GM12878 (cell line): ENCODE results near the gene C10orf90.

Source experiments
- CREB1 ChIP-seq: IDR thresholded peaks from 2 replicates; pipeline ENCODE4 v1.6.1; 2012; ENCODE audit warnings: low read depth, mild to moderate bottlenecking, inconsistent platforms
- EZH2 ChIP-seq: IDR thresholded peaks from 2 replicates; pipeline ENCODE4 v1.6.1; 2012; ENCODE audit warnings: low read depth, mild to moderate bottlenecking, control low read depth, inconsistent platforms, low read length, borderline replicate concordance; ENCODE audit not compliant: control insufficient read depth
- TF ChIP-seq, protein P1 (sequence below): fragments of 450-650 bp; IDR thresholded peaks from 2 replicates; pipeline ENCODE4 v1.6.1; 2016; ENCODE audit warnings: mild to moderate bottlenecking
- TF ChIP-seq, protein P2 (sequence below), 3 experiments: IDR thresholded peaks in 2 of 3; conservative IDR thresholded peaks in 1 of 3; 2 replicates each; pipeline ENCODE4 v1.5.1; 2011; ENCODE audit warnings: low read depth in 3 of 3, low read length in 3 of 3, mild to moderate bottlenecking in 3 of 3, control low read depth in 2 of 3, moderate library complexity in 2 of 3, inconsistent platforms in 1 of 3, mixed read lengths in 1 of 3; ENCODE audit not compliant: control insufficient read depth in 2 of 3, insufficient read depth in 1 of 3; ENCODE audit errors: extremely low read depth in 1 of 3

DNA sequence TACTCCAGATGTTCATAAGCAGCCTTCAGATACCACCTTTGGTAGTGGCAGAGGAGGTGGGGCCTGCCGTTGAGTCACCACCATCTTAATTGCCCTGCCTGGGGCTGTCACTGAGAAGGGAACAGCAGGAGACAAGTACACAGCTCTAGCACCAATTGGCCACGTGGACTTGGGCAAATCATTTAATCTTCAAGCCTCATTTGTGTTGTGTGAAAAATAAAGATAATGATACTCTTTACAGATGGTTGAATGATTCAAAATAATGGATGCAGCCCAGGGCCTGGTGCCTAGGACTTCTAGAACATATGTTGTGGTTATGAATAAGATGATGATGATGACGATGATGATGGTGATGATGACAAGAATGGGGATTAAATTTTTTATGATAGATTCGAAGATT is 170.3 kb downstream of the C10orf90 start:
- TF ChIP-seq CREB1 = no peak
- TF ChIP-seq, protein P1, sequence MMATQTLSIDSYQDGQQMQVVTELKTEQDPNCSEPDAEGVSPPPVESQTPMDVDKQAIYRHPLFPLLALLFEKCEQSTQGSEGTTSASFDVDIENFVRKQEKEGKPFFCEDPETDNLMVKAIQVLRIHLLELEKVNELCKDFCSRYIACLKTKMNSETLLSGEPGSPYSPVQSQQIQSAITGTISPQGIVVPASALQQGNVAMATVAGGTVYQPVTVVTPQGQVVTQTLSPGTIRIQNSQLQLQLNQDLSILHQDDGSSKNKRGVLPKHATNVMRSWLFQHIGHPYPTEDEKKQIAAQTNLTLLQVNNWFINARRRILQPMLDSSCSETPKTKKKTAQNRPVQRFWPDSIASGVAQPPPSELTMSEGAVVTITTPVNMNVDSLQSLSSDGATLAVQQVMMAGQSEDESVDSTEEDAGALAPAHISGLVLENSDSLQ = no peak
- TF ChIP-seq, protein P2, sequence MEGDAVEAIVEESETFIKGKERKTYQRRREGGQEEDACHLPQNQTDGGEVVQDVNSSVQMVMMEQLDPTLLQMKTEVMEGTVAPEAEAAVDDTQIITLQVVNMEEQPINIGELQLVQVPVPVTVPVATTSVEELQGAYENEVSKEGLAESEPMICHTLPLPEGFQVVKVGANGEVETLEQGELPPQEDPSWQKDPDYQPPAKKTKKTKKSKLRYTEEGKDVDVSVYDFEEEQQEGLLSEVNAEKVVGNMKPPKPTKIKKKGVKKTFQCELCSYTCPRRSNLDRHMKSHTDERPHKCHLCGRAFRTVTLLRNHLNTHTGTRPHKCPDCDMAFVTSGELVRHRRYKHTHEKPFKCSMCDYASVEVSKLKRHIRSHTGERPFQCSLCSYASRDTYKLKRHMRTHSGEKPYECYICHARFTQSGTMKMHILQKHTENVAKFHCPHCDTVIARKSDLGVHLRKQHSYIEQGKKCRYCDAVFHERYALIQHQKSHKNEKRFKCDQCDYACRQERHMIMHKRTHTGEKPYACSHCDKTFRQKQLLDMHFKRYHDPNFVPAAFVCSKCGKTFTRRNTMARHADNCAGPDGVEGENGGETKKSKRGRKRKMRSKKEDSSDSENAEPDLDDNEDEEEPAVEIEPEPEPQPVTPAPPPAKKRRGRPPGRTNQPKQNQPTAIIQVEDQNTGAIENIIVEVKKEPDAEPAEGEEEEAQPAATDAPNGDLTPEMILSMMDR (IDR thresholded peaks at IDR 0.05 in 2 of 3, conservative IDR thresholded peaks at IDR 0.05 in 1 of 3; ENCODE audit: control insufficient read depth in 2 of 3, extremely low read depth in 1 of 3, insufficient read depth in 1 of 3, low read depth in 3 of 3, low read length in 3 of 3) = no peak
- no peak for TF ChIP-seq EZH2
